ENCODE results near the gene VCAN.

GRCh38 chr5:83553000-83553486 lies 81.5 kb downstream of the VCAN start:
- no peak for TF ChIP-seq POLR2A (IDR thresholded peaks at IDR 0.05)
- TF ChIP-seq CTCF (IDR thresholded peaks at IDR 0.05), result no peak
- TF ChIP-seq POLR2AphosphoS5 (IDR thresholded peaks at IDR 0.05), result peak in 1 of 2 donors; percentile 9
- no peak for TF ChIP-seq EP300 (IDR thresholded peaks at IDR 0.05)
